Retina (tissue), 1 donor: ENCODE data around the gene FRMD6.
"Not testable (repeated sequence)": the region's sequence is repeated elsewhere in the genome, so short reads cannot be mapped to it uniquely, and the experiment has no call there.

ENCODE experiments used
- DNase-seq: peaks from one replicate; pipeline ENCODE4 v3.0.0-alpha.2; 2016

FRMD6 gene

GRCh38 chr14:51727526-51727925 is 75.8 kb downstream of the FRMD6 start:
- no peak for DNase-seq

- DNase-seq, result no peak
Measured at GRCh38 chr14:51730098-51730497, 78.4 kb downstream of the FRMD6 start.

DNA sequence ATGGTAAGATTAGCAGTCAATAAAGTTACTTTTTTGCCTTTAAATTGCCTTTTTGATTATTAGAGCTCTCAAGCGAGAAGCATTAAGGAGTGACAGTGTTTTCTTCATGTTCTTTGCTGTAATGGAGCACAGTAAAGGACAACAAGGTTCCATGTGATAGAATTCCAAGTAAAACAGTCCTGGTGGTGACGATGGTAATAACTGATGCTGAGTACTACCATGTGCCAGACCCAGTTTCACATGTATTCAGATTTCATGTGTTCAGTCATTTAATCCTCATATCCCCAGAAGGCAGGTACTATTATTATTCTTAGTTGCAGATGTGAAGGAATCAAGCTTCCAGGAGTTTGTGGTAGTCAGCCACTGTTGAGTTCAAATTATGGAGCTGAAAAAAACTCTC is 79.0 kb downstream of the FRMD6 start:
- no peak for DNase-seq

DNA sequence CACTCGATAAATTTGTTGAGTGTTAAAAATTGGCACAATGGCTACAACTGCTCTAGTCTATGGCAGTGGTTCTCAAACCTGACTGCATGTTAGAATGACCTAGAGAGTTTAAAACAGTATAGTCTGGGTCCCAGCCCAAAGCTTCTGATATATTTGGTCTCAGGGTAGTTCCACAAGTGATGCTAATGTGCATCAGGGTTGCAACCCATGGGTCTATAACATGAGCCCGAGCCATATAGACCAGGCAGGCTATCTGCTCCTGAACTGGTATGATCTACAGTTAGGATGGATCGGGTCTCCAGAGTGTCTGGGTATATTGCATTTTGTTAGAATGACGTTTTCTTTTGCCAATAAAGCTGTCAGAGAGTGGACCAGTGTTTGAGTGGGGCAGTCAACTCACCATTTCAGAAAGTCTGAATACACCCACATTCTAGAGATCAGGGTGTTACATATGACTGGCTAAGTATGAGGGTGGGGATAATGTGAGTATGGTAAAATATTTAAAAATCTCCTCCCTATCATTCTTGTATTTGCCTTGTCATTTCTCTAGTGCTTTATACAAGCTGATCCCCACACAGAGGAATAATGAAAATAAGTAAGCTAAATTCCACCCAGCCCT is 80.9 kb downstream of the FRMD6 start:
- DNase-seq, result no peak

DNA sequence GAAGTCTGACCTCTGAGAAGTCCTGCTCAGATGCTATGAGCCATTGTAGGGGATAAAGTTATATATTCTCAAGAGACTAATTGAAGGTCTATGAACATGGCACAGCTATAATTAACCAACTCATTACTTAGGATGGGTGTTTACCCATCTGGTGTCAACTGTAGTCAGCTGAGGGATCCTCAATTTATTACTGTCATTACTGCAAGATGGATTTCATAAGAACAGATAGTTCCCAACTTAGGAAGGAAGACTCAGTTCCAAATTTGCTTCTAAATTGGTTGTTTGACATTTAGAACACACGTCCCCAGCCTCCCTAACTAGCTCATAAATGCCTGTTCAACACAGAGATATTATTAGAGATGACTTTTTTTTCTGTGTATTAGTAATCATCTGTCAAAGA is 81.4 kb downstream of the FRMD6 start:
- DNase-seq, result no peak

DNA sequence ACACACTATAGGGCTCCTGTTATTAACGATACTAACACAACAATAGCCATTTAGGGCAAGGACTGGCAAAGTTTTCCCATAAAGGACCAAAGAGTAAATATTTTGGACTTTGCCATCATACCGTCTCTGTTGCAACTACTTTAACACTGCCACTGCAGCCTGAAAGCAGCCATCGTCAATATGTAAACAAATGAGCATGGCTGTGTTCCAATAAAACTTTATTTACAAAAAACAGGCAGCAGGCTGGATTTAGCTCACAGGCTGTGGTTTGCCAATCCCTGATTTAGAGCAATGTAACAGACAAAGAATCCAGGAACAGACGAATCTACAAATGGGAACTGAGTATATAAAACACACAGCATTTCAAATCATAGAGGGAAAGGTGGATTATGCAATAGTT is 84.1 kb downstream of the FRMD6 start:
- no peak for DNase-seq

- no peak for DNase-seq
Measured at GRCh38 chr14:51738754-51739153, 87.0 kb downstream of the FRMD6 start.

DNA sequence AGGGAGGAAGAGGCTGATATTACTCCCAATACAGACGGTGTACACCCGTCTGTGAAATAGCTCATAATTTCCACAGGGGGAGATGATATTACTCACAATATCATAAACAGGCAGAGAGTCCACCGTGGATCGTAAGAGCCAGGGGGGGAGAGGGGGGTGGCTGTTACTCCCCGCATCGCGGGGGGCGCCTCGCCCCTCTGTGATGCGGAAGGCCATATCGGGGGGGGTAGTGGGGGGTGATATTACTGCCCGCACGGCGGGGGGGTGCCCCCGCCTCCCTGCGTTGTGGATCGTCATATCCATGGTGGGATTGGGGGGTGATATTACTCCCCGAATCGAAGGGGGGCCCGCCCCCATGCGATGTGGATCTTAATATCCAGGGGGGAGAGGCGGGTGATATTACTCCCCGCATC is 91.9 kb downstream of the FRMD6 start:
- DNase-seq, result no peak

DNA sequence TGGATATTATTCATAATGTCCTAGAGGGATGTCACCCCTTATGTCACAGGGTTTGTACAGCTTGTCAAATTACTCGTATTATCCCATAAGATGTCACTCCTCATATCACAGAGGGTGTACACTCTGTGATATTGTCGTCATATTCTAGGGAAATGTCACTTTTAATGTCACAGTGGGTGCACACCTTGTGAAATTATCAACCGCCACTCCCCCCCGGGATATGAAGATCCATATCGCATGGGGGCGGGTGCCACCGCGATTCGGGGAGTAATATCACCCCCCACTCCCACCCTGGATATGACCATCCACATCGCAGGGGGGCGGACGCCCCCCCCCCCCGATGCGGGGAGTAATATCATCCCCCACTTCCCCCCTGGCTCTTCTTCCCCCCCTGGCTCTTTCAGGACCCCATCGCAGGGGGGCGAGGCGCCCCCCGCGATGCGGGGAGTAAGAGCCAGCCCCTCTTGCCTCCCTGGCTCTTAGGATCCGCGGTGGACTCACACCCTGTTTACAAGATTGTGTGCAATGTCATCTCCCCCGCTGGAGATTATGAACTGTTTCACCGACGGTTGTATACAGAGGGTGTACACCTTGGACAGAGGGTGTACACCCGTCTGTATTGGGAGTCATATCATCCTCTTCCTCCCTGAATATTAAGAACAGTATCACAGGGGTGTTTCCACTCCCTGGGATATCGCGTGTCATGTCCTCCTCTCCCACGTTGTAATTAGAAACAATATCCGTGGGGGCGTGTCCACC is 92.8 kb downstream of the FRMD6 start:
- DNase-seq, result no peak

DNA sequence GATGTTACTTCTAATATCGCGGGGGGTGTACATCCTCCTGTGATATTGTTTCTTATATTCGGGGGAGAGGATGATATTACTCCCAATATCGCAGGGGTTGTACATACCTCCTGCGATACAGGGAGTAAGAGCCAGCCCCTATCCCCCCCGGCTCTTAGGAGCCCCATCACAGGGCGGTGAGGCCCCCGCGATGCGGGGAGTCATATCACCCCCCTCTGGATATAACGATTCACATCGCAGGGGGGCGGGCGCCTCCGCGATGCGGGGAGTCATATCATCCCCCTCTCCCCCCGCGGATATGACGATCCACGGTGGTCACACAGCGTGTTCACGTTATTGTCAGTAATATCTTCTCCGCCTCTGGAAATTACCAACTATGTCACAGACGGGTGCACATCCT is 95.1 kb downstream of the FRMD6 start:
- not testable (repeated sequence) for DNase-seq

GRCh38 chr14:51750542-51750941 is 98.8 kb downstream of the FRMD6 start:
- no peak for DNase-seq

GRCh38 chr14:51751611-51752345 is 100.1 kb downstream of the FRMD6 start:
- not testable (repeated sequence) for DNase-seq

DNA sequence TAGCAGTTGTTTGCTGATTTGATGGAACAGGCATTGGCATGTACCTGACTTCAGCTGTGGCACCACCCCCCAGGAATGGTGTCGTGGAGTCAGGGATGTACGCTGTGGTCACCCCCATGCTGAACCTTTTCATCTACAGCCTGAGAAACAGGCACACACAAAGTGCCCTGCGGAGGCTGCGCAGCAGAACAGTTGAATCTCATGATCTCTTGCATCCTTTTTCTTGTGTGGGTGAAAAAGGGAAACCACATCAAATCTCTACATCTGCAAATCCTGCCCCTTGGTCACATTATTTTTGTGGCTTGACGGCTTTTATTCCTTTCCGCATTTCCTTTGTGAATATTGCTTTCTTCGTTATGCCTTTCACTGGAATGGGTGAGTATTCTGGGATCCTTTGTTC is 106.0 kb downstream of the FRMD6 start:
- not testable (repeated sequence) for DNase-seq

- no peak for DNase-seq
Measured at GRCh38 chr14:51759950-51760349, 108.2 kb downstream of the FRMD6 start.

- not testable (repeated sequence) for DNase-seq
Measured at GRCh38 chr14:51765726-51766125, 114.0 kb downstream of the FRMD6 start.

DNA sequence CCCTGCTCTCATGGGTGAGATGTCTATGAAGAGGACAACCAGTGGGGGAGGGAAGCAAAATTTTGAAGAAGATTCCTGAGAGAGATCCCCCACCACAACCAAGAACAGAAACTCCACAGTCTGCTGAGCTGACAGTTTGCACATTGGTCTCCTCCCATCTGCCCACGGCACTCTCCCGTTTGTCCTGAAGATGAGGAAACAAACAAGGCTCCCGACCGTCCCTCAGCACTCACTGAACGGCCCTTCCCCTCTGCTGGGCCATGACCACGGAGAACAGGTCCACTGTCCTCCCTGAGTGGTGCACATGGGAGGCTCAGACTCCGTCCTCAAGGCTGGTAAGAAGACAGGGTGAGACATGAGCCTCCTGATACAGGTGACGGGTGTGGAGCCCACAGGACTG is 114.9 kb downstream of the FRMD6 start:
- DNase-seq, result not testable (repeated sequence)

GRCh38 chr14:51769261-51769660 is 117.6 kb downstream of the FRMD6 start:
- not testable (repeated sequence) for DNase-seq

DNA sequence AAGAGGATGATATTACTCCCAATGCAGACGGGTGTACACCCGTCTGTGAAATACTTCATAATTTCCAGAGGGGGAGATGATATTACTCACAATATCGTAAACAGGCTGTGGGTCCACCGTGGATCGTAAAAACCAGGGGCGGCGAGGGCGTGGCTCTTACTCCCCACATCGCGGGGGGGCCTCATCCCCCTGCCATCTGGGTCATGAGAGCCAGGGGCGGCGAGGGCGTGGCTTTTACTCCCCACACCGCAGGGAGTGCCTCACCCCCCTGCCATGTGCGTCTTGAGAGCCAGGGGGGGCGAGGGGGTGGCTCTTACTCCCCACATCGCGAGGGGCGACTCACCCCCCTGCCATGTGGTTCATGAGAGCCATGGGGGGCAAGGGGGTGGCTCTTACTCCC is 122.5 kb downstream of the FRMD6 start:
- no peak for DNase-seq

- peak; percentile 77 for DNase-seq
Measured at GRCh38 chr14:51776102-51776894, 124.6 kb downstream of the FRMD6 start.

DNA sequence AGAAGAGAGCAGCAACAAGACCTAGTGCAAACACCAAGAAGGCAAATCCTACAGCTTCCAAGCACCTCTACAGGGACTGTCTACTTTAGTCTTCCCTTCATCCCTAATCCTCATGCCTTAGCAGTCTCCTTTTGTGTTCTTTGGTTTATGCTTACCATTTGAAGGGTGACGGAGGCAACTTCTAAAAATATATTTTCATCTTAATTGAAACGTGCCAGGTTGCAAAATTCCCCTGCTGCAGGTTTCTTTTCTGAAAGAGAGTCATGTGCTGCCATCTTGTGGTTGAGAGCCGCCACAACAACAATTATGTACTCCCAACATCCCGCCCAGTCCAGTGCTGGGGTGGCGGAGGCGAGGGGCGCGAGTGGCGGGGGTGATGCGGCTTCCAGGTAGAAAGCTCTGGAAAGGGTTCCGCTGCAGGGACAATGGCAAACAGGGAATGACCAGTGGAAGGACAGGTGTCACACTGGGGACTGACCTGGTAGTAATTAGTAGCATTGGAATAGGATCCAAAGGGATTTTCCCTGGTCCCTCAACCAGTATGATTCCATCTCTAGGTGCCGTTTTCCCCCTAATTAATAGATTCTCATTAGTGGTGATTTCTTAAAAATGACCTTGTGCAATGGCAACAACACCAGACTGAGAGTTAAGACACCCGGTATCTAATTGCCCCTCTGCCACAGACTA is 128.4 kb downstream of the FRMD6 start:
- peak; percentile 87 for DNase-seq
